Esophagus squamous epithelium (tissue), 4 donors: Measurements from ENCODE around the gene CAPN2.

ENCODE experiments used
- CTCF ChIP-seq, 6 experiments: fragments of 450-650 bp in 4 of 6; fragments of 200-600 bp in 2 of 6; sonication (generic) in 2 of 6; IDR thresholded peaks; one replicate each; pipeline ENCODE4 v1.5.1; 2016 to 2019; ENCODE audit warnings: antibody characterized with exemption in 6 of 6, mild to moderate bottlenecking in 4 of 6, moderate library complexity in 4 of 6
- POLR2A ChIP-seq, 4 donors: fragments of 450-650 bp; IDR thresholded peaks; one replicate each; pipeline ENCODE4 v1.6.1; 2017; ENCODE audit warnings: antibody characterized with exemption in 4 of 4, mild to moderate bottlenecking in 4 of 4, moderate library complexity in 3 of 4

GRCh38 chr1:223760833-223761232 is 48.5 kb downstream of the CAPN2 start:
- TF ChIP-seq CTCF (IDR thresholded peaks at IDR 0.05) (no peak), POLR2A (IDR thresholded peaks at IDR 0.05) (no peak)
